HT1080 (cell line): Measurements from ENCODE around the gene KCTD2. TPM values are rescaled to one million over a fixed set of nuclear protein-coding genes. Genes with fewer than 3 reads are reported as not detected.
"Not testable (repeated sequence)": the region's sequence is repeated elsewhere in the genome, so short reads cannot be mapped to it uniquely, and the experiment has no call there.

Source experiments
- DNase-seq: peaks from one replicate; pipeline ENCODE4 v3.0.0-alpha.2; 2015; ENCODE audit warnings: low read depth
- total RNA-seq: library from RNA; depleted of rRNA; stranded (reverse); fragments of >200 nt; shearing (Covaris generic); gene quantifications from 2 replicates; pipeline ENCODE4 v1.2.3, GENCODE V29; 2014

Gene KCTD2
- total RNA-seq, 1 experiment from 2014 or later = 18.6 TPM

GRCh38 chr17:75049057-75049456 is 2.0 kb downstream of the KCTD2 start:
- DNase-seq = no peak

GRCh38 chr17:75049706-75050105 is 2.7 kb downstream of the KCTD2 start:
- DNase-seq = no peak

GRCh38 chr17:75051941-75052340 is 4.9 kb downstream of the KCTD2 start:
- DNase-seq = no peak

- peak; percentile 30 for DNase-seq
Measured at GRCh38 chr17:75059369-75060345, 12.6 kb downstream of the KCTD2 start.

- no peak for DNase-seq
Measured at GRCh38 chr17:75060434-75061054, 13.5 kb downstream of the KCTD2 start.

- no peak for DNase-seq
Measured at GRCh38 chr17:75061055-75061438, 14.0 kb downstream of the KCTD2 start.

DNA sequence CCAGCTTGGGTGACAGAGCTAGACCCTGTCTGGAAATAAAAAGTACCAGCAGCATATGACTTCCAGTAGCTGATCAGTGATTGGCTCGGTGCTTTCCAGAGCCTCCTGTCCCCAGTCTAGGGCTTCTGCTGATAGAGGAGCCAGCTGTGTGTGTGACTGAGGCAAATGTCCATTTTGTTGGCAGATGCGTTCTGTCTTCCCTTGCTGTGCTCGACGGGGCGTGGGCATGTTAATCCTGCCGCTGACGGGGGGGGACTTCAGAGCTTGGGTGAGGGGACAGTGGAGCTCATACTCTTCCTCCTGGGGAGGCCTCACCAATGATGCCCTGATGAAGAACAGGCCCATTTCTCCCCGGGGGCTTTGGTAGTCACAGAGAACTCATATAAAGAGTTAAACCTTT is 14.6 kb downstream of the KCTD2 start:
- no peak for DNase-seq

DNA sequence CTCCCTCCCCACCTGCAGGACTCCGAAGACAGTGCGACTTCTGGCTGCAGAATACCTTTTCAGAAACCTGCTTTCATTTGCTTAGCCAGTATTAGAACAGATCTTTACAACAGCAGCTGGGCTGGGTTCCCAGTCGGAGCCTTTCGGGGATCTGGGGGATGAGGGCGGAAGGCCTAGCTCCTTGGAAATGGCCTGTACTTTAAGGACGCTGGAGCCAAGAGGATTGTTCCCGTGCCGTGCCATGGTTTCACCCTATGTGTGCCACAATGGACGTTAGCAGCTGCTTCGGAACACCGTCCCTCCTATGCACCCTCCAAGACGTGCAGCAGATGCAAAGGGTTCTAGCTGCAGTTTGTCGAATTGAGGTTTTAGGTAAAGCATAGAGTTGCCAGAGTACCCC is 16.2 kb downstream of the KCTD2 start:
- no peak for DNase-seq

DNA sequence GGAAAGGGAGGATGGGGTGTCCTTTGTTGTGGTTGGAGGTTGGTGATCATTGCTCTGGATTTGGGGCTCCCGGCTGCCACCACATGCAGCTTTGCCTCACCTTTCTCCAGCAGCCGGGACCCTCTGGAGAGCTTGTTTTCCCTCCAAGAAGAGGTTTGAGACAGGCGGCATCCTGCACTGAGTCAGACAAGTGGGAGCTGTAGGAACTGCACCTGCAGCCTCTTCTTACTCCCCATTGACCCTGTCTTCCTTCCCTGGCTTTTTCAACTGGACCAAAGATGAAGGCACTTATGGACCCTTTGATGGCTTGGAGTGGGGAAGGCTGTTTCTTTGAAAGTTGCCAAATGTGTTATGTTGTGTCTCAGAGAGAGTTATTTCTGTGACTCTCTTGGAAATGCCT is 16.6 kb downstream of the KCTD2 start:
- DNase-seq = no peak

DNA sequence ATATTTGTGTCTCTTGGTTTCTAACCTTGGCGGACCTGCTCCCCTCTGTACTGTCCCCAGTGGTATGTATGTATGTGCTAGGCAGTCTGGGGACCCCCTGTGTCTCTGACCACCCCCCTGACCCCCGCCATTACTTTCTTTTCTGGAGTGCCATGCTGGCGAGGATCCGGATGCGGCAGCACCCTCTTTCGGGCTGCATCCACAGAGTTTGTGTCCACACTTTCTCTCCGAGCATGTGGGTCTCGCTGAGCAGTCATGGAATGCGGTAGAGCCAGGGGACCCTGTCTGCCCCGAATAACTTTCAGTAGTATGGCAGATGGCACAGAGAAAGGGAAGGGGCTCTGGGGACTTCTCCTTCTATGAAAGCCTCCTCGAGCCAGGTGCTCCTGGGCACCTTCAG is 17.0 kb downstream of the KCTD2 start:
- no peak for DNase-seq

DNA sequence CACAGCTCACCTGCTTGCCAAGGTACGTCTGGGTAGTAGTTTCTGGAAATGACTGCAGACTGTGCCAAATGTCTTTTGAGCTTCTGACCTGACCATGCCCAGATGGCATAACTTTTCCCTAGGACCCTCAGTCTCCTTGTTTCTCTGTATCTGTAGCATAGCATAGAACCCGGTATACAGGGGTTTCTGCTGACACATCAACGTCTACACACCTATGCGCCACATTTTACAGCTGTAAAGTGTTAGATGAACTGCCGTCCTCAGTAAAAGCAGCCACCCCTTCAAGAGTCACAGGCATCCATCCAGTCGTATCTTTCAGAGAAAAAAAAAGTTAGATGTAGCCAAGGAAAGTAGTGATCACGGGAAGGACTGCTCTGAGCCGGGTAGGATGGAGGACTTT is 17.4 kb downstream of the KCTD2 start:
- DNase-seq = no peak

DNA sequence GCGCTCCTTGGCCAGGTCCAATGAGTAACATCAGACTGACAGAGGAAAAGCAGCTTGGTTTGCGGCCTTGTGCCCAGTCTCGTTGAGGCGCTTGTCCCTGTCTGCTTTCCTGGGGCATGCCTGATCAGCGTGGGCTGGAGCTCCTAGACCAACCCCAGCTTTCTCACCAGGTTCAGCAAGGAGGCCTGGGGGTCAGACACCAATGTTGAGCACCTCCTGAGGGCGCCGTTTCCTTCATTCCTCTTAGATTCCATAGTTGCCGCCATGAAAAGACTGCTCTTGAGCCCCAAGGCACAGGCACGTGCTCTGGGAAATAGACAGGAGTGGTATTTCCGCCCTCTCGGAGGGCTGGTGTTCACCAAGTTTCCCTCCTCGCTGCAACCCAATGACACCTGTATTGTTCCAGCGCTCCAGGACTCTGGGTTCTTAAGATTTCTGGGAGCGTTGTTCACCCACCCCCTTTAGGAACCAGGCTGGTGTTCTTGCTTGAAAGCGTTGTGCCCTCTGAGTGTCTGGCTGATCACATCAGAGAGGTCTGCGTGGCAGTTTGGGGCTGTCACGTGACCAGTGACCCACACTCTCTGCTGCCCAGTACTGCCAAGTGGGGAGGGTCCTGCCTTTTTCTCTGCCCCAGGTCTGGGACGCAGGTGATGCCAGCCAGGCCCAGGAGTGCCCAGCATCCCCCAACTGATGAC is 18.0 kb downstream of the KCTD2 start:
- DNase-seq = no peak

DNA sequence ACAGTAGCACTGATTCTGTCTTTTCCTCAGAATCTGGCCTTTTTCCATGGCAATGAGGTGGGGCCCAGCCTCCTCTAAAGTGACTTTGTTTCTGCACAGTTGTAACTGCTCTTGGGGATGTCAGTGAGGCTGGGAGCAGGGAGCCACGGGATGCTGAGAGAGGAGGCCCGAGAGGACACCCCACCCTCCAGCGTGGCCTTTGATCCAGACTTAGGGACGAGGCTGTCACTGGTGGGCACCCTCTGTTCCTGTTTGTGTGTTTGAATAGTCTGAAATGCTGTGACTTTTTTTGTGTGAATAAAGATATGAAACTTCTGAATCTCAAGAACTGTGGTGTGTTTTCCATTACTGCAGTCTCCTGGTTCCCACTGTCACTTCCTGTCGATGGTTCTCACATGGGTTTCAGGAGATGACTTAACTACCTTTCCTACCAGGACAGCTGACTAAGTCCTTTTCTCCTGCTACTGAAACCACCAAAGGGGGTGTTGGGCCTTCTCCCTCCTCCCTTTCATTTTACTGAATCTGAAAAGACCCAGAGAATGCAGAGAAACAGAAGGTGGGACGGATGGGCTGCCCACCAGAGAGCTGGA is 18.6 kb downstream of the KCTD2 start:
- peak; percentile 65 for DNase-seq

DNA sequence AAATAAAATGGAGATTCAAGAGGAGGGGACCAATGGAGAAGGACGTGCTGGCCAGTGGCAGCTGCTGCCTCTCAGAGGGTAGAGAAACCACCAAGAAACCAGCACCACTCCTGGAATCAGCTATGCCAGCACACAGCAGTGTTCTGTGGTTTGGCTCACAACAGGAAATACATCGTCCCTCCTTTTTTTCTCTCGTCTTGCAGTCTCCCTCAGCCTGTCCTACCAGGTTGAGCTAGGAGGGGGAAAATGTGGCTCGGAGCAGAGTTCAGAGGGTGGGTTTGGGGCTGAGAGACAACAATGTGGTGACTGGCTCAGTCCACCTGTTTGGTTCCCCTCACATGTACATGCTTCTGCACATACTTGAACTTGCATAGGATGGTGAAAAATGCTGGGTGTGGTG is 20.8 kb downstream of the KCTD2 start:
- DNase-seq = peak; percentile 62

DNA sequence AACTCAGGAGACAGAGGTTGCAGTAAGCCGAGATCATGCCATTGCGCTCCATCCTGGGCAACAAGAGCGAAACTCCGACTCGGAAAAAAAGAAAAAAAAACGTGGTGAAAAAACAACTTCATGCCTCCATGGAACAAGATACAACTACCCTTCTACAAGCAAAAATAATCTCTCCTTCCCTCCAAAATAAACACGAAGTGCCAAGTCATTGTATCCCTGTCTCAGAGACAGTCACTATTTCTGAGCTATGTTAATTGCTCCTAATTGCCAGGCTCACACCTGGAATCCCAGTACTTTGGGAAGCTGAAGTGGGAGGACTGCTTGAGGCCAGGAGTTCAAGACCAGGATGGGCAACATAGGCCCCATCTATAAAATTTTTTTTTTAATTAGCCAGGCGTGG is 21.7 kb downstream of the KCTD2 start:
- no peak for DNase-seq

GRCh38 chr17:75069783-75070182 is 22.8 kb downstream of the KCTD2 start:
- DNase-seq = peak; percentile 47

- not testable (repeated sequence) for DNase-seq
Measured at GRCh38 chr17:75071478-75072271, 24.6 kb downstream of the KCTD2 start.

- not testable (repeated sequence) for DNase-seq
Measured at GRCh38 chr17:75072909-75073308, 25.9 kb downstream of the KCTD2 start.

- DNase-seq = no peak
Measured at GRCh38 chr17:75073618-75074047, 26.6 kb downstream of the KCTD2 start.

- no peak for DNase-seq
Measured at GRCh38 chr17:75074532-75074931, 27.5 kb downstream of the KCTD2 start.
